OCI-LY1 (cell line): ENCODE results near the gene MIP.

ENCODE experiments used
- EZH2 ChIP-seq: fragments of 200-600 bp; sonication (generic), shearing (Covaris generic); IDR thresholded peaks from 2 replicates; pipeline ENCODE4 v1.8.0; 2017; ENCODE audit warnings: borderline replicate concordance, mixed run types, mild to moderate bottlenecking, antibody characterized with exemption, low read length, moderate library complexity, mixed read lengths
- TF ChIP-seq, protein P1 (sequence below): fragments of 200-600 bp; sonication (generic), shearing (Covaris generic); IDR thresholded peaks from 2 replicates; pipeline ENCODE4 v1.5.1; 2017; ENCODE audit warnings: mild to moderate bottlenecking, antibody characterized with exemption, low read length, moderate library complexity, mixed read lengths

DNA sequence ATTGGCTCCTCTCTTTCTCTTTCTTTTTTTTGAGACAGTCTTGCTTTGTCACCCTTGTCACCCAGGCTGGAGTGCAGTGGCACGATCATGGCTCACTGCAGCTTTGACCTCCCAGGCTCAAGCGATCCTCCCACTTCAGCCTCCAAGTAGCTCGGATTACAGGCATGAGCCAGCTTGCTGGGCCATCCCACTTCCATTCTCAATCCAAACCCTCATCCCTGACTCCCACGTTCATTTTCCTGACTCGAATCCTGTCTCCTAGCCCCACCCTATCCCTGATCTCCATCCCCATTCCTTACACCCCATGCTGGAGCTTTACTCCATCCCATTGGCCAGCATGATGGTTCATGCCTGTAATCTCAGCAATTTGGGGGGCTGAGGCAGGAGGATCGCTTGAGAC lies 21.7 kb upstream of the MIP start:
- TF ChIP-seq, protein P1, sequence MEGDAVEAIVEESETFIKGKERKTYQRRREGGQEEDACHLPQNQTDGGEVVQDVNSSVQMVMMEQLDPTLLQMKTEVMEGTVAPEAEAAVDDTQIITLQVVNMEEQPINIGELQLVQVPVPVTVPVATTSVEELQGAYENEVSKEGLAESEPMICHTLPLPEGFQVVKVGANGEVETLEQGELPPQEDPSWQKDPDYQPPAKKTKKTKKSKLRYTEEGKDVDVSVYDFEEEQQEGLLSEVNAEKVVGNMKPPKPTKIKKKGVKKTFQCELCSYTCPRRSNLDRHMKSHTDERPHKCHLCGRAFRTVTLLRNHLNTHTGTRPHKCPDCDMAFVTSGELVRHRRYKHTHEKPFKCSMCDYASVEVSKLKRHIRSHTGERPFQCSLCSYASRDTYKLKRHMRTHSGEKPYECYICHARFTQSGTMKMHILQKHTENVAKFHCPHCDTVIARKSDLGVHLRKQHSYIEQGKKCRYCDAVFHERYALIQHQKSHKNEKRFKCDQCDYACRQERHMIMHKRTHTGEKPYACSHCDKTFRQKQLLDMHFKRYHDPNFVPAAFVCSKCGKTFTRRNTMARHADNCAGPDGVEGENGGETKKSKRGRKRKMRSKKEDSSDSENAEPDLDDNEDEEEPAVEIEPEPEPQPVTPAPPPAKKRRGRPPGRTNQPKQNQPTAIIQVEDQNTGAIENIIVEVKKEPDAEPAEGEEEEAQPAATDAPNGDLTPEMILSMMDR = no peak
- no peak for TF ChIP-seq EZH2
